WI38 (cell line): ENCODE data around the gene ZC2HC1C.

Experiments used
- H3K4me3 ChIP-seq: 2 replicates; pipeline ENCODE4 v1.5.1; 2011; ENCODE audit warnings: low read depth, mild to moderate bottlenecking, control low read depth, low read length
- CTCF ChIP-seq: IDR thresholded peaks from 2 replicates; pipeline ENCODE4 v1.5.1; 2012; ENCODE audit warnings: low read depth, mild to moderate bottlenecking, control low read depth, low read length

The ZC2HC1C gene

GRCh38 chr14:75040507-75040906 lies 28.9 kb upstream of the ZC2HC1C start:
- TF ChIP-seq CTCF: no peak
- no peak overlapping the region for H3K4me3 ChIP-seq

- H3K4me3 ChIP-seq: no peak overlapping the region
- TF ChIP-seq CTCF: no peak
Measured at GRCh38 chr14:75040959-75041358, 28.5 kb upstream of the ZC2HC1C start.

GRCh38 chr14:75041613-75042012 lies 27.8 kb upstream of the ZC2HC1C start:
- no peak overlapping the region for H3K4me3 ChIP-seq
- TF ChIP-seq CTCF: no peak

GRCh38 chr14:75042035-75042434 lies 27.4 kb upstream of the ZC2HC1C start:
- TF ChIP-seq CTCF: no peak
- H3K4me3 ChIP-seq: no peak overlapping the region

GRCh38 chr14:75044322-75044721 lies 25.1 kb upstream of the ZC2HC1C start:
- no peak overlapping the region for H3K4me3 ChIP-seq
- no peak for TF ChIP-seq CTCF

- H3K4me3 ChIP-seq: no peak overlapping the region
- no peak for TF ChIP-seq CTCF
Measured at GRCh38 chr14:75044752-75045151, 24.7 kb upstream of the ZC2HC1C start.

GRCh38 chr14:75046275-75046674 lies 23.2 kb upstream of the ZC2HC1C start:
- no peak overlapping the region for H3K4me3 ChIP-seq
- TF ChIP-seq CTCF: no peak
